GM04504 (cell line): Measurements from ENCODE around the gene RBBP6.
"Not testable (repeated sequence)": the region's sequence is repeated elsewhere in the genome, so short reads cannot be mapped to it uniquely, and the experiment has no call there.

Source experiments
- DNase-seq: peaks from one replicate; pipeline ENCODE4 v3.0.0-alpha.2; 2012; ENCODE audit warnings: low read depth

Gene RBBP6

GRCh38 chr16:24568392-24568791, 29.0 kb downstream of the RBBP6 start:
- DNase-seq, result peak; percentile 2

DNA sequence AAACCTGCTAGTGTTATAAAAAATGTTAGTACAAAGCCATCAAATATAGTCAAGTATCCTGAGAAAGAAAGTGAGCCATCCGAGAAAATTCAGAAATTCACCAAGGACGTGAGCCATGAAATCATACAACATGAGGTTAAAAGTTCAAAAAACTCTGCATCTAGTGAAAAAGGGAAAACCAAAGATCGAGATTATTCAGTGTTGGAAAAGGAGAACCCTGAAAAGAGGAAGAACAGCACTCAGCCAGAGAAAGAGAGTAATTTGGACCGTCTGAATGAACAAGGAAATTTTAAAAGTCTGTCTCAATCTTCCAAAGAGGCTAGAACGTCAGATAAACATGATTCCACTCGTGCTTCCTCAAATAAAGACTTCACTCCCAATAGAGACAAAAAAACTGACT, 31.7 kb downstream of the RBBP6 start:
- DNase-seq, result no peak

DNA sequence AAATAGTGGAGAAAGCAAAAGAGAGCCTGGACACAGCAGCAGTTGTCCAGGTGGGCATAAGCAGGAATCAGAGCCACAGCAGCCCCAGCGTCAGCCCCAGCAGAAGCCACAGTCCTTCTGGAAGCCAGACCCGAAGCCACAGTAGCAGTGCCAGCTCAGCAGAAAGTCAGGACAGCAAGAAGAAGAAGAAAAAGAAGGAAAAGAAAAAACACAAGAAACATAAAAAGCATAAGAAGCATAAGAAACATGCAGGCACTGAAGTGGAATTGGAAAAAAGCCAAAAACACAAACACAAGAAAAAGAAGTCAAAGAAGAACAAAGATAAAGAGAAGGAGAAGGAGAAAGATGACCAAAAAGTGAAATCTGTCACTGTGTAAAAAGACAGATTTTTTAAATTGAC, 32.7 kb downstream of the RBBP6 start:
- no peak for DNase-seq

GRCh38 chr16:24573141-24573540, 33.8 kb downstream of the RBBP6 start:
- DNase-seq, result no peak

GRCh38 chr16:24574515-24575485, 35.4 kb downstream of the RBBP6 start:
- DNase-seq, result not testable (repeated sequence)

DNA sequence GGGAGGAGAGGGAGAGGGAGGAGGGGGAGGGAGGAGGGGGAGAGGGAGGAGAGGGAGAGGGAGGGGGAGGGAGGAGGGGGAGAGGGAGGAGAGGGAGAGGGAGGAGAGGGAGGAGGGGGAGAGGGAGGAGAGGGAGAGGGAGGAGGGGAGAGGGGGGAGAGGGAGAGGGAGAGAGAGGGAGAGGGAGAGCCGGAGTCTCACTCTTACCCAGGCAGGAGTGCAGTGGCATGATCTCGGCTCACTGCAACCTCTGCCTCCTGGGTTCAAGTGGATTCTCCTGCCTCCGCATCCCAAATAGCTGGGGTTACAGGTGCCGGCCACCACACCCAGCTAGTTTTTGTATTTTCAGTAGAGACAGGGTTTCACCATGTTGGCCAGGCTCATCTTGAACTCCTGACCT, 36.4 kb downstream of the RBBP6 start:
- not testable (repeated sequence) for DNase-seq

DNA sequence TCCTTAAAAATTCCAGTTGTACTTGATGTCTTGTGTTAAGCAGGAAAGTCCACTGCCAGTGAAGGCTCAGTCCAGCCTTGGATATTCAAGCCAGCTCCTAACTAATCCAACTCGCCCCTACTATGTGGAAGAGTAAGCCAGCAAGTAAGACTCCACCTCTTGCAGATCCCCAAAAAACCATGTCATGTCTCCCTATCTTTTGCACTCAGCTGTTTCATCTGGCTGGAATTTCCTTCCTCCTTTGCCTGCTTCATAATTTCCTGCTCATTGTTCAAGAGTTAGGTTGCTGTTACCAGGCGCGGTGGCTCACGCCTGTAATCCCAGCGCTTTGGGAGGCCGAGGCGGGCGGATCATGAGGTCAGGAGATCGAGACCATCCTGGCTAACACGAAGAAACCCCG, 37.8 kb downstream of the RBBP6 start:
- no peak for DNase-seq

- DNase-seq, result peak; percentile 14
Observed at GRCh38 chr16:24580665-24581064, 41.3 kb downstream of the RBBP6 start.

- no peak for DNase-seq
Observed at GRCh38 chr16:24583494-24583893, 44.1 kb downstream of the RBBP6 start.

GRCh38 chr16:24589997-24590396, 50.6 kb downstream of the RBBP6 start:
- no peak for DNase-seq

DNA sequence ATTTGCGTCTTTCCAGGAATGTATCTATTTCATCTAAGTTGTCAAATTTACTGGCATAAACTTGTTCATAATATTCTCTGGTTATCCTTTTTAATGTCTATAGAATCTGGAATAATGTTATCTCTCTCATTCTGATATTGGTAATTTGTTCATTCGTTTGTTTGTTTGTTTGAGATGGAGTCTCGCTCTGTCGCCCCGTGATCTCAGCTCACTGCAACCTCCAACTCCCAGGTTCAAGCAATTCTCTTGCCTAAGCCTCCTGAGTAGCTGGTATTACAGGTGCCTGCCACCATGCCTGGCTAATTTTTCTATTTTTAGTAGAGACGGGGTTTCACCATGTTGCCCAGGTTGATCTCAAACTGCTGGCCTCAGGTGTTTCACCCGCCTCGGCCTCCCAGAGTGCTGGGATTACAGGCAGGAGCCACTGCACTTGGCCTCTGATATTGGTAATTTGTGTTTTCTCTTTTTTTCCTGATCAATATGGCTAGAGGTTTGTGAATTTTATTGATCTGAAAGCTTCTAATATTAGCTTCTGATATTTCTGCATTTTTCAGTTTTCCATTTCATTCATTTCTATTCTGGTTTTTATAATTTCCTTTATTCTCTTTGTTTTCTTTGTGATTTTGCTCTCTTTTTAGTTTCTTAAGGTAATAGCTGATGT, 59.5 kb downstream of the RBBP6 start:
- DNase-seq, result no peak

GRCh38 chr16:24609417-24609739, 70.0 kb downstream of the RBBP6 start:
- no peak for DNase-seq

- peak; percentile 20 for DNase-seq
Observed at GRCh38 chr16:24609740-24610415, 70.5 kb downstream of the RBBP6 start.

DNA sequence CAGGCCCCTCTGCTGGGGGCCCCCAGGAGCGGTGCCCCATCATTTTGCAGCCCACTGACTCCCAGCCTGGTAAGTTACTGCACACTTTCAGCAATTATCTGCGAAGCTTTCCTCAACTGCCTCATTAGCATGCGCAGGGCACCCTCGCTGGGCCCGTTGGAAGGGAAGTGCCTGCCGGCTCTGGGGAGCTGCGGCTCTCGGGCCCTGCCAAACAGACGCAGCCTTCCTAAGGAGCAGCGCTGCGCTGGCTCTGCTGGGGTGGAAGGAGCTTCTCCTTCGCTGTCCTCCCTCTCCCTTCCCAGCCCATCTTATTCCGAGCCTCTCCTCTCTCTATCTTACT, 71.0 kb downstream of the RBBP6 start:
- no peak for DNase-seq

DNA sequence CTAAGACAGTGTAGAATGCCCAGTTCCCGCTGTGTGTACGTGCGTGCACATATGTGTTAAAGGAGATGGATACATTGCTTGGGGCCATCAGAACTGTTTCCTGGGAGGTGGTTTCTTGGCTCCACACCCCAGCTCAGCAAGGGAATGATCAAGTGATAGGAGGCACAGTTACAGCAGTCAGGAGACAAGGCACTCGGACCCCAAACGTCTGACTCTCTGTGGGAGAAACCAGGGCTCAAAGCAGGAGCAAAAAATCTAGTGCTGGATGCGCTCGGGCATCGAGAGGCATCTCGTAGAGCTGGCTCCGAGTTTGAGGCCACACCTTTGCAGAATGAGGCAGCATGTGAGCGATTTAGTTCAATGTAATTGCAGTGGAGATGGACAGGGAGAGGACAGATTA, 71.9 kb downstream of the RBBP6 start:
- no peak for DNase-seq

GRCh38 chr16:24612656-24613055, 73.3 kb downstream of the RBBP6 start:
- no peak for DNase-seq

GRCh38 chr16:24613267-24613666, 73.9 kb downstream of the RBBP6 start:
- DNase-seq, result not testable (repeated sequence)

DNA sequence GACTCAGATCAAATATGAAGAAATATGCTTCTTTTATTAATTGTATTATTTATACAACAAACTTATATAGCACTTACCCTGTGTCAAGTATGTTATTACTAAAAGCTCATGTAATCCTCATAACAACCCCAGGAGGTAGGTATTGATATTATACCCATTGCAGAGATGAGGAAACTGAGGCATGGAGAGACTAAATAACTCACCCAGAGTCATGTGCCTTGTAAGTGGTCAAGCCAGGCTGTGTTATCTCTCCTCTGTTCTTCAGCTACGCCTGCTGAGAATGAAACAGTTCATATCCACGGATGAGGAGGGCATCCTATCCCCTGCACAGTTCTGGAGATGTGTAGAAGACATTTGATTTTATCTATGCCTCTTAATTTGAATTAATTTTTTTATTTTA, 78.1 kb downstream of the RBBP6 start:
- DNase-seq, result no peak
